Activated naive CD4-positive, alpha-beta T cell treated with anti-CD3 and anti-CD28 coated beads, Interleukin-2, amount 50 U/mL, for 24 hours (primary cell): Measurements from ENCODE around the gene P2RY14.

Experiments
- H3K27ac Mint-ChIP-seq: one replicate; pipeline ENCODE4 v1.8.0; 2021; ENCODE audit warnings: mild to moderate bottlenecking, mixed read lengths
- H3K27me3 Mint-ChIP-seq: one replicate; pipeline ENCODE4 v1.8.0; 2021; ENCODE audit warnings: mixed read lengths
- H3K36me3 Mint-ChIP-seq: one replicate; pipeline ENCODE4 v1.8.0; 2021; ENCODE audit warnings: mixed read lengths
- H3K4me1 Mint-ChIP-seq: one replicate; pipeline ENCODE4 v1.8.0; 2021; ENCODE audit warnings: mixed read lengths
- H3K4me3 Mint-ChIP-seq: one replicate; pipeline ENCODE4 v1.8.0; 2021; ENCODE audit warnings: mild to moderate bottlenecking, mixed read lengths
- H3K9me3 Mint-ChIP-seq: one replicate; pipeline ENCODE4 v1.8.0; 2021; ENCODE audit warnings: mixed read lengths

Gene P2RY14

GRCh38 chr3:151169262-151169947 is 108.9 kb downstream of the P2RY14 start:
- H3K27ac Mint-ChIP-seq = peak overlapping the region; percentile 7
- no peak overlapping the region for H3K4me3 Mint-ChIP-seq
- no peaks in the 10 kb centered on the region for H3K9me3 Mint-ChIP-seq
- H3K36me3 Mint-ChIP-seq = no peaks in the 10 kb centered on the region
- H3K4me1 Mint-ChIP-seq = peaks cover 48% of the 10 kb centered on the region
- no peaks in the 10 kb centered on the region for H3K27me3 Mint-ChIP-seq

- H3K27ac Mint-ChIP-seq = no peak overlapping the region
- H3K4me3 Mint-ChIP-seq = no peak overlapping the region
- H3K9me3 Mint-ChIP-seq = no peaks in the 10 kb centered on the region
- peaks cover 40% of the 10 kb centered on the region for H3K4me1 Mint-ChIP-seq
- H3K27me3 Mint-ChIP-seq = no peaks in the 10 kb centered on the region
- H3K36me3 Mint-ChIP-seq = no peaks in the 10 kb centered on the region
Observed at GRCh38 chr3:151168269-151169094, 109.9 kb downstream of the P2RY14 start.

GRCh38 chr3:151166161-151166560 is 112.2 kb downstream of the P2RY14 start:
- no peaks in the 10 kb centered on the region for H3K9me3 Mint-ChIP-seq
- no peak overlapping the region for H3K4me3 Mint-ChIP-seq
- no peak overlapping the region for H3K27ac Mint-ChIP-seq
- H3K4me1 Mint-ChIP-seq = peaks cover 22% of the 10 kb centered on the region
- no peaks in the 10 kb centered on the region for H3K36me3 Mint-ChIP-seq
- no peaks in the 10 kb centered on the region for H3K27me3 Mint-ChIP-seq

GRCh38 chr3:151165226-151165625 is 113.1 kb downstream of the P2RY14 start:
- Mint-ChIP-seq H3K4me1 (peaks cover 12% of the 10 kb centered on the region), H3K27ac (no peak overlapping the region), H3K36me3 (no peaks in the 10 kb centered on the region), H3K9me3 (no peaks in the 10 kb centered on the region), H3K27me3 (no peaks in the 10 kb centered on the region), H3K4me3 (no peak overlapping the region)
